ENCODE measurements around the gene CLSTN3. TPM values are rescaled to one million over a fixed set of nuclear protein-coding genes. Genes with fewer than 3 reads are reported as not detected.

Gene CLSTN3
- polyA plus RNA-seq, 1 of the 3 experiments (the other 2 are of a cell fraction) = 12.7 TPM

DNA sequence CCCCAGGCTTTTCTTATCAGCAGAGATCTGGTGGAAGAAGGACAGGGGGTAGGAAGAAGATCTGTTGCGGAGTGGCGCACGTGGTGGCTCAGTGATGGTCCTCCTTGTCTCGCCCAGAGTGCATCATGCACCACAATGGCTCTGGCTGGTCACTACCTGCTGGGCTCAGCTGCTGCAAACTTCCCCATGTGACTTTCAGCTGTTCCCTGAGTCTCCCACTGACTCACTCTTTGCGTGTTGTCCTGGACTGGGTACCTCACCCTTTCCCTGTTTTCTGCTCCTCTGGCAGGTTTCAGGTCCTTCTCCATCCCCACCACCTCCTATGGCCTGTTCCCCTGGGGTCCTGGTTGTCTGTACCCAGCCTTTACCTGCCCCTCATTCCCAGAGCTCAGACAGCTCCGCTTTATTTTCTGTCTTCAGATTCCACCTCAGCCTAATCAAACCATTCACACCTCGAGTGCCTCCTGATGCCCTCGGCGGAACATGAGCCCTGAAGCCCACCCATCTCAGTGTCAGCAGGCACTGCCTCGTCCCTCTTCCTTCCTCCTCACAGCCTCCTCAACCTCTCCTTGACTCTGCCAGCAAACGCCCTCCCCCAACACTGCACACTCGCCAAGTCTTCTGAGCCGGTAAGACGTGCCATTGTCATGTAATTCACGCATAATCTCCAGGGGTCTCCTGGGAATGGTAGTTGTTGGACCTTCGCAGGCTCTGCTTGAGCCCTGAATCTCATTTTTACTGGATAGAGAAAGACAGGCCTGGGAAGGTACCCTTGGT, 39.8 kb upstream of the CLSTN3 start (continued):
- TF ChIP-seq, protein P1, sequence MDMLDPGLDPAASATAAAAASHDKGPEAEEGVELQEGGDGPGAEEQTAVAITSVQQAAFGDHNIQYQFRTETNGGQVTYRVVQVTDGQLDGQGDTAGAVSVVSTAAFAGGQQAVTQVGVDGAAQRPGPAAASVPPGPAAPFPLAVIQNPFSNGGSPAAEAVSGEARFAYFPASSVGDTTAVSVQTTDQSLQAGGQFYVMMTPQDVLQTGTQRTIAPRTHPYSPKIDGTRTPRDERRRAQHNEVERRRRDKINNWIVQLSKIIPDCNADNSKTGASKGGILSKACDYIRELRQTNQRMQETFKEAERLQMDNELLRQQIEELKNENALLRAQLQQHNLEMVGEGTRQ (IDR thresholded peaks at IDR 0.05; ENCODE audit: borderline replicate concordance, low read depth, low read length) = no peak
- TF ChIP-seq GATA2 (CRISPR knock-in tag; IDR thresholded peaks at IDR 0.05) (no peak), RFX5 (IDR thresholded peaks at IDR 0.05; ENCODE audit: low read length) (no peak), NRF1 (IDR thresholded peaks at IDR 0.05; ENCODE audit: low read depth, low read length) (no peak), SMC3 (IDR thresholded peaks at IDR 0.05; ENCODE audit: low read depth, low read length) (no peak)

GRCh38 chr12:7091171-7091570, 39.0 kb upstream of the CLSTN3 start:
- Histone ChIP-seq H3K9me2 (no peaks in the 10 kb centered on the region), H3K27ac (ENCODE audit: low read depth in 2 of 2, low read length in 1 of 2) (no peak overlapping the region), H3K4me2 (no peak overlapping the region), H3K27me3 (ENCODE audit: insufficient read depth) (no peaks in the 10 kb centered on the region), H2AFZ (ENCODE audit: low read depth) (no peak overlapping the region), H3K79me2 (ENCODE audit: insufficient read depth) (no peaks in the 10 kb centered on the region), H3K9ac (no peak overlapping the region), H3K4me3 (ENCODE audit: low read depth in 2 of 2, low read length in 1 of 2) (no peak overlapping the region), H3K36me3 (replicated peaks in 1 of 2; ENCODE audit: control insufficient read depth in 1 of 2, insufficient read depth in 2 of 2, low read length in 1 of 2) (no peaks in the 10 kb centered on the region), H3K9me3 (no peaks in the 10 kb centered on the region), H3F3A (replicated peaks; ENCODE audit: insufficient read depth) (peaks cover 6% of the 10 kb centered on the region), H3K4me1 (ENCODE audit: control insufficient read depth in 1 of 2, insufficient read depth in 2 of 2, low read depth in 1 of 2, low read length in 1 of 2) (peaks cover 0 to 8% of the 10 kb centered on the region in 2 experiments; a peak in 1 of 4 replicates), H4K20me1 (ENCODE audit: insufficient read depth) (no peaks in the 10 kb centered on the region)
- WGBS (ENCODE audit: low lambda C conversion rate) = 89% methylated on average over 7 of the region's 7 CpGs
- POLR2A ChIA-PET = no interaction called here
- no peak for DNase-seq
- CTCF ChIA-PET = interaction anchor here (0.6 to 2.2 kb wide), 9 partner anchors 13 to 147 kb away, joined by 3 to 11 read pairs (median 4); partner anchors contain the start of genes C12orf57, C1S and RNU7-1
- TF ChIP-seq, protein P1 (IDR thresholded peaks at IDR 0.05; ENCODE audit: borderline replicate concordance, low read depth, low read length) = no peak
- TF ChIP-seq, protein P2, sequence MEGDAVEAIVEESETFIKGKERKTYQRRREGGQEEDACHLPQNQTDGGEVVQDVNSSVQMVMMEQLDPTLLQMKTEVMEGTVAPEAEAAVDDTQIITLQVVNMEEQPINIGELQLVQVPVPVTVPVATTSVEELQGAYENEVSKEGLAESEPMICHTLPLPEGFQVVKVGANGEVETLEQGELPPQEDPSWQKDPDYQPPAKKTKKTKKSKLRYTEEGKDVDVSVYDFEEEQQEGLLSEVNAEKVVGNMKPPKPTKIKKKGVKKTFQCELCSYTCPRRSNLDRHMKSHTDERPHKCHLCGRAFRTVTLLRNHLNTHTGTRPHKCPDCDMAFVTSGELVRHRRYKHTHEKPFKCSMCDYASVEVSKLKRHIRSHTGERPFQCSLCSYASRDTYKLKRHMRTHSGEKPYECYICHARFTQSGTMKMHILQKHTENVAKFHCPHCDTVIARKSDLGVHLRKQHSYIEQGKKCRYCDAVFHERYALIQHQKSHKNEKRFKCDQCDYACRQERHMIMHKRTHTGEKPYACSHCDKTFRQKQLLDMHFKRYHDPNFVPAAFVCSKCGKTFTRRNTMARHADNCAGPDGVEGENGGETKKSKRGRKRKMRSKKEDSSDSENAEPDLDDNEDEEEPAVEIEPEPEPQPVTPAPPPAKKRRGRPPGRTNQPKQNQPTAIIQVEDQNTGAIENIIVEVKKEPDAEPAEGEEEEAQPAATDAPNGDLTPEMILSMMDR (IDR thresholded peaks at IDR 0.05) = no peak
- TF ChIP-seq CHD2 (IDR thresholded peaks at IDR 0.05; ENCODE audit: low read length, partially characterized antibody) = no peak
- no peak for TF ChIP-seq SIN3A (IDR thresholded peaks at IDR 0.05; ENCODE audit: borderline replicate concordance, low read depth, low read length)
- TF ChIP-seq FOXJ3 (CRISPR knock-in tag; IDR thresholded peaks at IDR 0.05) = no peak
- no peak for TF ChIP-seq GATA2 (CRISPR knock-in tag; IDR thresholded peaks at IDR 0.05)
- no peak for TF ChIP-seq FOXM1 (IDR thresholded peaks at IDR 0.05; ENCODE audit: low read depth)
- TF ChIP-seq RCOR1 (IDR thresholded peaks at IDR 0.05; ENCODE audit: low read length) = no peak
- no peak for TF ChIP-seq NRF1 (IDR thresholded peaks at IDR 0.05; ENCODE audit: low read depth, low read length)
- TF ChIP-seq, protein P3, sequence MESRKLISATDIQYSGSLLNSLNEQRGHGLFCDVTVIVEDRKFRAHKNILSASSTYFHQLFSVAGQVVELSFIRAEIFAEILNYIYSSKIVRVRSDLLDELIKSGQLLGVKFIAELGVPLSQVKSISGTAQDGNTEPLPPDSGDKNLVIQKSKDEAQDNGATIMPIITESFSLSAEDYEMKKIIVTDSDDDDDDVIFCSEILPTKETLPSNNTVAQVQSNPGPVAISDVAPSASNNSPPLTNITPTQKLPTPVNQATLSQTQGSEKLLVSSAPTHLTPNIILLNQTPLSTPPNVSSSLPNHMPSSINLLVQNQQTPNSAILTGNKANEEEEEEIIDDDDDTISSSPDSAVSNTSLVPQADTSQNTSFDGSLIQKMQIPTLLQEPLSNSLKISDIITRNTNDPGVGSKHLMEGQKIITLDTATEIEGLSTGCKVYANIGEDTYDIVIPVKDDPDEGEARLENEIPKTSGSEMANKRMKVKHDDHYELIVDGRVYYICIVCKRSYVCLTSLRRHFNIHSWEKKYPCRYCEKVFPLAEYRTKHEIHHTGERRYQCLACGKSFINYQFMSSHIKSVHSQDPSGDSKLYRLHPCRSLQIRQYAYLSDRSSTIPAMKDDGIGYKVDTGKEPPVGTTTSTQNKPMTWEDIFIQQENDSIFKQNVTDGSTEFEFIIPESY (IDR thresholded peaks at IDR 0.05; ENCODE audit: borderline replicate concordance, low read depth) = no peak
- no peak for TF ChIP-seq POLR2AphosphoS5 (IDR thresholded peaks at IDR 0.05; ENCODE audit: low read depth, low read length)
- no peak for TF ChIP-seq RFX5 (IDR thresholded peaks at IDR 0.05; ENCODE audit: low read length)
- TF ChIP-seq MXI1 (IDR thresholded peaks at IDR 0.05; ENCODE audit: low read depth, low read length) = no peak
- TF ChIP-seq, protein P4, sequence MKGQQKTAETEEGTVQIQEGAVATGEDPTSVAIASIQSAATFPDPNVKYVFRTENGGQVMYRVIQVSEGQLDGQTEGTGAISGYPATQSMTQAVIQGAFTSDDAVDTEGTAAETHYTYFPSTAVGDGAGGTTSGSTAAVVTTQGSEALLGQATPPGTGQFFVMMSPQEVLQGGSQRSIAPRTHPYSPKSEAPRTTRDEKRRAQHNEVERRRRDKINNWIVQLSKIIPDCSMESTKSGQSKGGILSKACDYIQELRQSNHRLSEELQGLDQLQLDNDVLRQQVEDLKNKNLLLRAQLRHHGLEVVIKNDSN (IDR thresholded peaks at IDR 0.05; ENCODE audit: borderline replicate concordance, low read depth) = no peak

Data from SK-N-SH (cell line).